Measurements from ENCODE around the gene NFX1. TPM values are rescaled to one million over a fixed set of nuclear protein-coding genes. Genes with fewer than 3 reads are reported as not detected.
"Not testable (repeated sequence)": the region's sequence is repeated elsewhere in the genome, so short reads cannot be mapped to it uniquely, and the experiment has no call there.

The NFX1 gene
- total RNA-seq, 1 donor from 2014 or later, result 8.6 TPM

DNA sequence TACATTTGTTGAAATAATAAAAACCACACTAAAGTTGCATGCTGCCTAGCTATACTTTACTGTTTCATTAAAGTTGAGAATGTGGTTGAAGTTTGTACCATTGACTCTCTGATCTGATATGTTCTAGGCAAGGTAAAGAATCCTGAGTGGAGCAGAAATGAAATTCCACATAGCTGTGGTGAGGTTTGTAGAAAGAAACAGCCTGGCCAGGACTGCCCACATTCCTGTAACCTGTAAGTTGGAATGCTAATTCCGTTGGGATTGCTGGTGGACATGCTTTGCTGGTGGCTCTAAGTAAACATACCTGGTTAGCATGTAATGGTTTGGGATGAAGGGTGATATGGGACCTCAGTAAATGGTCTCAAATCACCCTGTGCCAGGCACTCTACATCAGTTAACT is 16.8 kb downstream of the NFX1 start:
- DNase-seq (ENCODE audit: low read depth in 2 of 2), result no peak

DNA sequence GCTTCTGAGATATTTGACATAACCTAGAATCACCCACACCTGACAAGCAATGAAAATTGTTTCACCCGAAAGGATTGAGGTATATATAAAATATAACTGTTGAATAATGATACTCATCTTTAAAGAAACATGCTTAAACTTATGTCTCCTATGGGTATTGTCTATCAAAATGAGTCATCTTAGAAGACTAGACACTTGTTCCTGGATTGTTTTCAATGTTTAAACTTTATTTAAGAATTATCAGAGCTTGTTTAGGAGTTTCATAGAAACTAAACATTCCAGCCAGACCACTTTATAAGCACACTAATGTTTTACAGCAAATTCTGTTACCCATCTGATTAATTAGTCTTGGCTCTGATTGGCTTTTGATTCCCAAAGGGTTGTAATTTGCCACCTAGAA is 19.6 kb downstream of the NFX1 start:
- DNase-seq (ENCODE audit: low read depth in 2 of 2), result no peak

- DNase-seq (ENCODE audit: low read depth in 2 of 2), result no peak
These were observed 20.4 kb downstream of the NFX1 start for GRCh38 chr9:33310748-33311147.

DNA sequence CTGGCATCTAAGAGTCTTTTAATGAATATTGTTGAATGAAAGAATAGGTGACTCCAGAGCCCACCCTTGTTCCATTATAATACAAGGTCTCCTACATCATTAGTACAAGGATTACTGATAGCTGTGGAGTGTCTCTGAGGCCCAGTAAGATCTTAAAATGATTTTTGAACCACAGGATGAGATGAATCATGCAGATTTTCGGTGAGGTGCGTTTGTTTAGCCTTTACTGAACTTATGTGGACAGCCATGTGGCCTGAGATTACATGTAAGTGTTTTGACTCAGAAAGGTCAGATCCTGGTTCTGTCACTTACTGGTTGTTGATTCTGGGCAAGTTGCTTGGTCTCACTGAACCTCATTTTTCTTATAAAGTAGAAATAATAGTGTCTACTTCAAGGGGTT is 21.6 kb downstream of the NFX1 start:
- DNase-seq (ENCODE audit: low read depth in 2 of 2), result no peak

DNA sequence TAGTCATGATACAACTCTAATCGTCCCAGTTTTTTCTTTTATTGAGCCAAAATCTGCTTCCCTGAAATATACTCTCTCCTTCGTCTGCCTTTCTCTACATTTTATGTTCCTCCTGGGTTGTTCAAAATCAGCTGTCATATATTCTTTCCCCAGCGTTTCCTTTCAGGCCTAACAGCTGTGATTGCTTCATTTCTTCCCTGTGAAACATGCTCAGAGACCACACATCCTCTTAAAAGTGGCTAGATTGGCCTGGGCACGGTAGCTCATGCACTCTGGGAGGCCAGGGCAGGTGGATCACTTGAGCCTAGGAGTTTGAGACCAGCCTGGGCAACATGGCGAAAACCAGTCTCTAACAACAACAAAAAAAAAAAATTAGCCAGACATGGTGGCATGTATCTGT is 25.1 kb downstream of the NFX1 start:
- no peak for DNase-seq (ENCODE audit: low read depth in 2 of 2)

GRCh38 chr9:33317136-33317535 is 26.8 kb downstream of the NFX1 start:
- not testable (repeated sequence) for DNase-seq (ENCODE audit: low read depth in 2 of 2)

DNA sequence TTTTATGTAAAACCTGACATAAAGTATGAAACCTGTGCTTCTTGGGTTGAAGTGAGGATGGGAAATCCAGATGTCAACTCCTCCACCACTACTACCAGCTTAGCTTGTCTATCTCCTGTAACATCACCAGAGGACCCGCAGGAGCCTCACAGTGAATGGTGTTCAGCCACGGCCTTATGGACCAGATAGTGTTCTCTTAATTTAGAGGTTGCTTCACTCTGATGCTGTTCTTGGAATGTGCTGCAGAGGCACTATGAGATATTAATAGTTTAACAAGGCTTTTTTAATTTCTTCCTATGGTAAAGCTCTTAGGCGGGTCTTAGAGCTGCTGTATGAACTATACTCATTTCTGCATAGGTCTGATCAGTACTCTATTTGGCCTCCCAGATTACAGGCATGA is 27.9 kb downstream of the NFX1 start:
- no peak for DNase-seq (ENCODE audit: low read depth in 2 of 2)

GRCh38 chr9:33318781-33319180 is 28.5 kb downstream of the NFX1 start:
- no peak for DNase-seq (ENCODE audit: low read depth in 2 of 2)

- DNase-seq (ENCODE audit: low read depth in 2 of 2), result no peak
These were observed 29.9 kb downstream of the NFX1 start for GRCh38 chr9:33320230-33320567.

DNA sequence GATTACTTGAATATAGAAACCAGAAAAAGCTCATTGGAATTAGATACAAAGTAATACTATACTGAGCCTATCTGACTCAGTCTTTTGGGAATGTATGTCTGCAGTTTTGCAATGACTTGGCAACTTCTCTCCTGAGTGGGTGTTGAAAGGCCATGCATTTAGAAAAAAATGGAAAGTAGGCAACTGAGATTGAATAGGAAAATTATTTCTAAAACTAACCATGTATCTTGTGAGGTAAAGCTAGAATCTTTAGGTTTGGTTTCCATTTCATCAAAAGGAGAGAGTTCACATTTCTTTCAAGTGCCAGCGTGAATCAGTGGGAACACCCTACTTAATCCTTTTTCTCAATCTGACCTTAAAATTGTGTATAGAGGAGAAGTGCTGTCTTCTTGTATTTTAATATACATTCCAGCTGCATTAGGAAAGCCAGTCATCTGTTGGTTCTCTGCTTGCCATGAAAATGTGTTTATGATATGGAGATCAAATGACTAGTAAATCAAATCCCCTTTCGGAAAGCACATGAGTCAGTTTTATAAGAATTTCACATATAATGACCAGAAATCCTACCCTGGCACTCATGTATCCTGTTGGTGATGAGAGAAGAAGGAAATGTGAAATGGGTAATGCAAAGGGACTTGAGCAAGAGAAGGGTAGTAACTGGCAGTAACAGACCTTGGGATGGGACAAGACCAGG is 30.4 kb downstream of the NFX1 start:
- peak; percentile 25 to 81 for DNase-seq (ENCODE audit: low read depth in 2 of 2)

- peak; percentile 85 to 95 for DNase-seq (ENCODE audit: low read depth in 2 of 2)
These were observed 38.8 kb downstream of the NFX1 start for GRCh38 chr9:33329117-33329563.

- peak in 1 of 2 donors; percentile 90 for DNase-seq (ENCODE audit: low read depth in 2 of 2)
These were observed 39.7 kb downstream of the NFX1 start for GRCh38 chr9:33329979-33330378.

DNA sequence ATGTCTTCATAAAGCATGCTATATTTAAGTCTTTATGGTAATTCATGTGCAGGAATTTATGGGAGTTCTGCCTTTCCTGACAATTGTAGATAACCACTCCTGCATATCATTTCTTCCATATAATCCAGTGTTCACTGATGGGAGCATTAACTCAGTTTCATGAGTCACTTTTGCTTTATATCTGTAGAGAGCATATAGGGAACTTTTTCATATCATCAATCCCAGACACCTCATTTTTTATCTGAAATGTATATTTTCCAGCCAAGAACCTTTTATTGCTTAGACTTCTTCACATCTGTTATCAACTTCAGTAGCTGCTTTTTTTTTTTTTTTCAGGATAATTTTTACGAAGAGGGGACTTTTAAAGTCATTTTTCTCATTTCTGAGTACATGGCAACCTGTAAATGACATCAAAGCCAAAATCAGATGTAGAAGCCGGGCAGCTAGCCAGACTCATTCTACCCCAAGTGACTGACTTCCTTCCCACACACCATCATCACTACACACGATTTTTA is 41.1 kb downstream of the NFX1 start:
- peak; percentile 72 to 90 for DNase-seq (ENCODE audit: low read depth in 2 of 2)

- no peak for DNase-seq (ENCODE audit: low read depth in 2 of 2)
These were observed 41.7 kb downstream of the NFX1 start for GRCh38 chr9:33332011-33332410.

DNA sequence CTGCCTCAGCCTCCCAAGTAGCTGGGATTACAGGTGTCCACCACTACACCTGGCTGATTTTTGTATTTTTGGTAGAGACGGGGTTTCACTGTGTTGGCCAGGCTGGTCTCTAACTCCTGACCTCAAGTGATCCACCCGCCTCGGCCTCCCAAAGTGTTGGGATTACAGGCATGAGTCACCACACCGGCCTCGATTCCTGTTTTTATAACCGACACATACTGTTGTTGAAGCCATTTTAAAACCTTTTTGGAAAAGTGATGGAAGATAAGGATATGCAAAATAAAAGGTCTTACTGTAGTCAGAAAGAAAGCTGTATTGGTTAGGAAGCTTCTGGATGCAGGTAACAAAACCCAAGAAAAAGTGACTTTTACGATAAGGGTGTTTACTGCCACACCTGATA is 42.6 kb downstream of the NFX1 start:
- peak in 1 of 2 donors; percentile 68 for DNase-seq (ENCODE audit: low read depth in 2 of 2)

DNA sequence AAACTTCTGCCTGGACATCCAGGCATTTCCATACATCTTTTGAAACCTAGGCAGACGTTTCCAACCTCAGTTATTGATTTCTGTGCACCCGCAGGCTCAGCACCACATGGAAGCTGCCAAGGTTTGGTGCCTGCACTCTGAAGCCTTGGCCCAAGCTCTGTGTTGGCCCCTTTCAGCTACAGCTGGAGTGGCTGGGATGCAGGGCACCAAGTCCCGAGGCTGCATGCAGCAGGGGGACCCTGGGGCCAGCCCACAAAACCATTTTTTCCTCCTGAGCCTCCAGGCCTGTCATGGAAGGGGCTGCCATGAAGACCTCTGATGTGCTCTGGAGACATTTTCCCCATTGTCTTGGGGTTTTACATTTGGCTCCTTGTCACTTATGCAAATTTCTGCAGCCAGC is 49.9 kb downstream of the NFX1 start:
- no peak for DNase-seq (ENCODE audit: low read depth in 2 of 2)

DNA sequence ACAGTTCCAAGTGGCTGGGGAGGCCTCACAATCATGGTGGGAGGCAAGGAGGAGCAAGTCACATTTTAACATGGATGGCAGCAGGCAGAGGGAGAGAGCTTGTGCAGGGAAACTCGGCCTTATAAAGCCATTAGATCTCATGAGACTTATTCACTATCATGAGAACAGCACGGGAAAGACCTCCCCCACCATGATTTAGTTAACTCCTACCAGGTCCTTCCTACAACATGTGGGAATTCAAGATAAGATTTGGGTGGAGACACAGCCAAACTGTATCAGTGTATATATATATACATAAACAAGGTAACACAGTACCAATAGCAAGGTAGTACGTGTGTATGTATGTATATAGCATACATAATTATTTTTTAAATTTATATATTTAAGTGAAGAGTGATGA is 50.9 kb downstream of the NFX1 start:
- DNase-seq (ENCODE audit: low read depth in 2 of 2), result no peak

DNA sequence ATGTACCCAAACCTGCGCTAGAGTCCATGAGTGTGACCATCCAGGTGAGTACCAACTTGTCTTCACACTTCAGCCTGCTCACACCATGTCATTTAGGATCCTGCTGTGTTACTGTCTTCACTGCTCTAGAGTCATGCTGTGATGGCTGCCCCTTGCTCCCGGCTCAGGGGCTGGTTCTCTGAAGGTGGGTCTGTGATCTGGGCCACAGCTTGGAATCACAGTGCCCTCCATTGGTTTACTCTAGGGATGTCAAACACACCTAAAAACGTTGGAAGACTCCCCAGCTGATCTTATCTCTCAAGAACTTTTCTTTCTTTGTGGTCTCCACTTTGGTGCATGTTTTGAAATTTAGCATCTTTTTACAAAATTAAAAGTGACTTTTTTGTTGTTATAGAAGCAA is 53.8 kb downstream of the NFX1 start:
- no peak for DNase-seq (ENCODE audit: low read depth in 2 of 2)

DNA sequence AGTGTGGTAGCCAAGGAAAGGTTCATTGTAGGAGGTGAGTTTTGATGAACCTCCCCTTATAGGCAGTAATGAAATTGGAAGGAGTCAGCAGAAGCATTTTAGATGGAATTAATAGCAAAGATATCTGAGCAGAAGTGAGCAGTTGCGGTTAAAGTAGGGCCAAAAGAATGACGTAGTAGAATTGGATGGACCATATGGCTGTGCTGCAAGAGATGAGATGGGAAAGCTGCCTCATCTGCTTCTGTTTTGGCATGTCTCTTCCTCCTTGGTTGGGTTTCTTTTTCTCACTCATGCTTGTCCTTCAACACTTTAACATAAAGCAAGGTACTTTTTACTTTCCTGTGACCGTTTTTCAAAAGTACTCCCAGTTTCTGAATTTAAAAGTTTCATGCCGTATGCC is 56.2 kb downstream of the NFX1 start:
- no peak for DNase-seq (ENCODE audit: low read depth in 2 of 2)

DNA sequence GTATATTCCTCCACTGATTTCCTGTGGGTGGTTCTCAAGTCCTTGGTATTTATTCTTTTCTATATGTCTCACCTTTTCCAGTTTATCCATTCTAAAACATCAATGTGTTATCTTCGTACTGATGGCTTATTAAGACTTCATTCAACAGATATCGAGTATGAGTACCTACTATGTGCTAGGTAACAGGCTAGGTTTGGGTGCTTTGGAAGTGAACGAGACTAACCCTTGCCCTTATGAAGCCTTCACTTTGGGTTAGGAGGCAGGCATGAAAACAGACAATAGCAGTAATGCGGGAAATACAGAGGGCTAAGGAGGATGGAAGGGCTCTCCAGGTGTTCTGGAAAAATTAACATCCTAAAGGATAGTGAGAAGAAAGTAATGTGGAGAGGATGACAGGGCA is 58.7 kb downstream of the NFX1 start:
- DNase-seq (ENCODE audit: low read depth in 2 of 2), result no peak

GRCh38 chr9:33349743-33350142 is 59.4 kb downstream of the NFX1 start:
- no peak for DNase-seq (ENCODE audit: low read depth in 2 of 2)

DNA sequence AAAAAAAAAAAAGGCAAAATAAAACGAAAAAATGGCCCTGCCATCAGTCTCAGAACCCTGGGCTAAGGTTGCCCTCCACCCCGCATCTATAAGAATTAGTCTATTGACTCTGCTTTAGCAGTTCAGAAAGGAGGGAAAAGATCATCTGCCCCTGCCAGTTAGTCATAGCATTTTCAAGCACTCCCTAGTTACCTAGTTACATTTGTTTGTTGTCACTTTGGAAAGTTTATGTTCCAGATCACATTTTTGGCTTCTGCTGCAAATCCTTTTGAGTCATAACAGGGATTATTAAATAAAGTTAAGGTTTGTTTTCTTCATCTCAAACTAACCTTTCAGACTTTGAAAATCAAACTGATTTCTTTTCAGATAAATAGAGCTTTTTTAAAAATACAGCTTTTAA is 60.0 kb downstream of the NFX1 start:
- peak in 1 of 2 donors; percentile 55 for DNase-seq (ENCODE audit: low read depth in 2 of 2)

GRCh38 chr9:33351547-33351946 is 61.2 kb downstream of the NFX1 start:
- no peak for DNase-seq (ENCODE audit: low read depth in 2 of 2)

Measured in dermis microvascular lymphatic vessel endothelial cell (primary cell).